Astrocyte of the spinal cord (primary cell): Measurements from ENCODE around the gene PRPF8.
A peak's percentile ranks its signal among the peaks of the same experiment; 100 is the strongest.

Experiments used
- DNase-seq: peaks from one replicate; pipeline ENCODE4 v3.0.0; 2011; ENCODE audit warnings: low read depth, low spot score
- H3K4me3 ChIP-seq: 2 replicates; pipeline ENCODE4 v1.5.1; 2011; ENCODE audit warnings: low read depth, mild to moderate bottlenecking, low read length, moderate library complexity
- in situ Hi-C: cut with HindIII; loops from 2 replicates; pipeline ENCODE4 v1.10.0; 2017; ENCODE audit warnings: low sequenced_read_pairs
- TF ChIP-seq, protein P1 (sequence below): IDR thresholded peaks from 2 replicates; pipeline ENCODE4 v1.5.1; 2012; ENCODE audit warnings: low read depth, mild to moderate bottlenecking, low read length, inconsistent platforms

Gene PRPF8

DNA sequence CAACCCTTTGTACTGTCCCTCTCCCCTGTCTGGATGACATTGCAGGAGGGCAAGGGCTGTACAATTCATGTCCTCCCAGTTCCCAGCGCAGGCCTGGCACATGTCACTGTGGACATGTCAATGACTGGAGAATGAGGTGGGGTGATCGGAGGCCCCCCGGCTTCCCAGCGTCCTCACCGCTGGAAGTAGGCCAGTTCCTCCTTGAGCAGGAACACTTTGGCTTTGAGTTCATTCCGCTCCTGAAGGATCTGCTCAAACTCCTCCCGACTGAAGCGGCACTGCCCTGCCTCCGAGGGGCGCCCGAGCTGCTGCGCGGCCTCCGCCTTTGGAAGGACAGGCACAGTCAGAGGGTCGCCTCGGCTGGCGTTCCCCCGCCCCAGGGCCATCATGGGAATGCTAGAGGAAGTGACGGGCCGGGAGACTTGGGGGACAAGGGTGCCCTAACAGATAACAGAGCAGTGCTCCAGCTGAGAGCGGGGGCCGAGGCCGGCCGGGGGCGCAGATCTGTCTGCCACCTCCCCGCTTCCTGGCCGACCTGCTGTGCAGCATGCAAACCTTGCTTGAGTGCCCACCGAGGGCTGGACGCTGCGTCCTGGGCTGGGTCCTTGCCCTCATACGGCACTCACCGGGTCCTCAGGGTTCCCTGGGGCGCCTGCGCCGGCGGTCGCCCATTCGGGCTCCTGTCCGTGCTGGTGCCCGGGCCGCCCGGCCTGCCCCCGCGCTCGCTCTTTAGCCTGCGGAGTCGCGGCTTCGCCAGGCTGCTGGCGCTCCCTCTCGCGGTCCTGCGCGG lies 36.3 kb downstream of the PRPF8 start:
- in situ Hi-C loops = no loop called here
- TF ChIP-seq, protein P1, sequence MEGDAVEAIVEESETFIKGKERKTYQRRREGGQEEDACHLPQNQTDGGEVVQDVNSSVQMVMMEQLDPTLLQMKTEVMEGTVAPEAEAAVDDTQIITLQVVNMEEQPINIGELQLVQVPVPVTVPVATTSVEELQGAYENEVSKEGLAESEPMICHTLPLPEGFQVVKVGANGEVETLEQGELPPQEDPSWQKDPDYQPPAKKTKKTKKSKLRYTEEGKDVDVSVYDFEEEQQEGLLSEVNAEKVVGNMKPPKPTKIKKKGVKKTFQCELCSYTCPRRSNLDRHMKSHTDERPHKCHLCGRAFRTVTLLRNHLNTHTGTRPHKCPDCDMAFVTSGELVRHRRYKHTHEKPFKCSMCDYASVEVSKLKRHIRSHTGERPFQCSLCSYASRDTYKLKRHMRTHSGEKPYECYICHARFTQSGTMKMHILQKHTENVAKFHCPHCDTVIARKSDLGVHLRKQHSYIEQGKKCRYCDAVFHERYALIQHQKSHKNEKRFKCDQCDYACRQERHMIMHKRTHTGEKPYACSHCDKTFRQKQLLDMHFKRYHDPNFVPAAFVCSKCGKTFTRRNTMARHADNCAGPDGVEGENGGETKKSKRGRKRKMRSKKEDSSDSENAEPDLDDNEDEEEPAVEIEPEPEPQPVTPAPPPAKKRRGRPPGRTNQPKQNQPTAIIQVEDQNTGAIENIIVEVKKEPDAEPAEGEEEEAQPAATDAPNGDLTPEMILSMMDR = no peak
- no peak for DNase-seq
- H3K4me3 ChIP-seq = peak overlapping the region; percentile 38

DNA sequence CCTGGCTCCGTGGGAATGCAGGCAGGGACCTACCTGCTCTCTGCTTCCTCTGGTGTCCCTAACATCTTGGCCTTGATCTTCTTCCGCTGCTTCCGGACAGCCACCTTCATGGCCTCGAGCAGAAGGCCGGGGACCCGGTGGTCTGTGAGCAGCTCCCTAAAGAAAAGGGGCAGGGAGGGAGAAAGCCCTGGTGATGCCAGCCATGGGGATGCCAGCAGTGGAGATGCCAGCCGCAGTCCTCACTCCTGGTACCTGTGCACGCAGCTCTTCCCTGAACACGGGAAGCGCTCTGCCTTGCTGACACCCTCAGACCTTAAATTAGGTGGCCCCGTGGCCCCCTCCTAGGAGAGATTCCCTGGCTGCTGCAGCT lies 36.9 kb downstream of the PRPF8 start:
- in situ Hi-C loops = no loop called here
- TF ChIP-seq, protein P1 = no peak
- DNase-seq = no peak
- no peak overlapping the region for H3K4me3 ChIP-seq

DNA sequence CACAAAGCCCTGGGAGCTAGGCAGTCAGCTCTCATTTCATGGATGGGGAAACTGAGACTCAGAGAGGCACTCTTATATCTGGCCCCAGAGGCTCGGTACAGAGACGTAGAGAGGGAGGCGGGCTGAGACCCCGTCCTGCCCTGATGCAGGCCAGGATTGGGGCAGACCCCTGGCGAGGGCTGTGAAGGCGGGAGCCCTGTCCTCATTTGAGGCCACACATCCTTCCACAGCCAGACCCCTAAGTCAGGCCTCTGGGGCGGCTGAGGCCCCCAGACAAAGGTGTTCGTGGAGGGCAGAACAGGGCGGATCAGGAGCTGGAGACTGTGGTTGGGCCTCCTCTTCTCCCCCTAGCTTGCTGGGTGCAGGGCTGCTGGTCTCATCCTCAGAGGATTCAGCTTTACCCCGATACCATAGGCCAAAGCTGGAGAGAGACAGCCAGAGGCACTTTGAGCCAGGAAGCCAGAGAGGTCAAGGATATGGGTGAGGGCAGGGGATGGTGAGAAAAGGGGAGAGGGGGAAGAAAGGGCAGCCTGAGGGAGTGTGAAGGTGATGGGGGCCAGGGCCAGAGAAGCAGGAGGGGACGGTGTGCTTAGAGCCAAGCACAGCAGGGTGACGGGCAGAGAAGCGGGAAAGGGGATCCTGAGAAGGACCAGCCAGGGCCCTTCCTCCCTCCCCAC lies 38.3 kb downstream of the PRPF8 start:
- in situ Hi-C loops = no loop called here
- TF ChIP-seq, protein P1 = no peak
- H3K4me3 ChIP-seq = no peak overlapping the region
- no peak for DNase-seq

DNA sequence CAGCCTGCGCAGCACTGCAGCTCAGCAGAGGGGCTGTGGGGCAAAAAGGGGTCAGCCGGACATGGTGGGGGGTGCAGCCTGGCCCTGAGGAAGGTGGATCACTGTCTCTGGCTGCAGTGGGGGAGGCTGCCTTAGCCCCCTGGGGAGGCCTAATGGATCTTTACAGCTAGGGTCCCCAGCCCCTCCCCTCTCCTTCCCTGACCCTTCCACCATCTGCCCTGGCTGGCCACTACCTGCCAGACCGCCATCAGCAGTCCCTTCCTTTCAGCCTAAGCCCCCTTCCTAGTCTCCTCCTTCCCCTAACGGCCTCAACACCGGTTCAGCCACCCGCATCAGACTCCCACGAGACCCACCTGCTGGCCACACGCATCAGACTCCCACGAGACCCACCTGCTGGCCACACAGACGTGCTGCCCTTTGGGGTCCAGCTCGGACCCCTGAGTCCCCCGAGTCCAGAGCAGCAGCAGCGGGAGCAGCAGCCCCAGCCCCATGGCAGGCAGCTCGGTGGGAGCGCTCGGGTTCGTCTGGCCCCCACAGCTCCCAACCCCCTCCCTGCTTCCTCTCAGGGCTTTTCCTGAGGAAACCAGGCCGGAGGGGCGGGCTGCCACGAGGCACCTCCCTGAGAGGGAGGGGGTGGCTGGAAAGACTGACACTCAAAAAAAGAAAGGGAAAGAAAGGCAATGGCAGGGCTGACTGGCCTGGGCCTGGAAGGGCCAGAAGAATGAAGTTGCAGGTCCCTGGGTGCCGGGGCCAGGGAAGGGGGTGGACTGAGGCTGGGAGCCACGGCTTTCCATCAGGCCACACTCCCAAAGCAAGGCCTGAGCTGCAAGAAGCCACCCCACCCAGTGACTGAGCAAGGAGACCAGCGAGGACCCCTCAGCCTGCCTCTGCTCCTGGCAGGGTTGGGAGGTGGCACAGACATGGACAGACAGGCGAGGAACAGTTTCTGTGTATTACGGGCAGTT lies 39.2 kb downstream of the PRPF8 start, which contains the start of gene SCARF1:
TSS of gene SCARF1 (minus strand) at position 526 of the 965 bp plus-strand sequence. CDS start at position 491, 35 bp downstream.
- TF ChIP-seq, protein P1 = no peak
- no peak within 1 kb of the TSS for H3K4me3 ChIP-seq
- in situ Hi-C loops = no loop called here
- no peak for DNase-seq

DNA sequence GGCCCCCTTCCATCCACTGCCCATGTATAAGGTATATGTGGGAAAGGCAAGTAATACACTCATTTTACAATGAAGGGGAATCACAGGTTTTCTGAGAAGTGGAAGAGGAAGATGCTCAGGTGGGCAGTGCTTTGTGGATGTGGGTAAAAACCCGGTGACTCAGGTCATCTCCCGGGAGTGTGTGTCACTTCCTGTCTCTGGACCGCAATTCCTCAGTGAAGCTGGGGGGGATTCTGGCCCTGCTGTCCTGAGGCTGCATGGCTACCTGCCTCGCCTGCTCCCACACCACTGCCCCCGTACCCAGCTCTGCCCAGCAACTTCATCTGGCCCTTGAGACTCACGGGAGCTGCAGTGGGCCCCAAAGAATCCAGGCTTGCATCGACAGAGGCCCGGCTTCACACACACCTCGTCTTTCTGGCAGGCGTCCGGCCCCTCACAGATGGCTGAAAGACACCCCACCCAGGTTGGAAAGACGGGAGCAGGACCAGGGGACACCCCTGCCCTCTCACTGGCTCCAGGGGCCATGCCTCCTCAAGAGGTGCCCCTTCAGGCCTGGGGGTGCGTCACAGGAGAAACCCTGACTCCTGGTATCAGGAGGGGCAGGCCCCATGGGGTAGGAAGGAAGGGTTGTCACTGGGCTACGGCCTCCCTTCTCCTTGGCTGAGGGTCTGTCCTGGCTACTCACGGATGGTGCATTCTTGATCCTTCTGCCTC lies 40.0 kb downstream of the PRPF8 start:
- peak; percentile 30 for DNase-seq

More for the DNA sequence above, 40.0 kb downstream of the PRPF8 start:
- TF ChIP-seq, protein P1 = no peak
- no peak overlapping the region for H3K4me3 ChIP-seq
- in situ Hi-C loops = no loop called here
